GM20000 (cell line): Measurements from ENCODE around the gene BEND4.

Experiments
- DNase-seq: peaks from one replicate; pipeline ENCODE4 v3.0.0; 2012; ENCODE audit warnings: low spot score
- TF ChIP-seq, protein P1 (sequence below): IDR thresholded peaks from 2 replicates; pipeline ENCODE4 v1.5.1; 2012; ENCODE audit warnings: mild to moderate bottlenecking, control low read depth; ENCODE audit errors: extremely low read depth, missing control alignments

BEND4 gene

DNA sequence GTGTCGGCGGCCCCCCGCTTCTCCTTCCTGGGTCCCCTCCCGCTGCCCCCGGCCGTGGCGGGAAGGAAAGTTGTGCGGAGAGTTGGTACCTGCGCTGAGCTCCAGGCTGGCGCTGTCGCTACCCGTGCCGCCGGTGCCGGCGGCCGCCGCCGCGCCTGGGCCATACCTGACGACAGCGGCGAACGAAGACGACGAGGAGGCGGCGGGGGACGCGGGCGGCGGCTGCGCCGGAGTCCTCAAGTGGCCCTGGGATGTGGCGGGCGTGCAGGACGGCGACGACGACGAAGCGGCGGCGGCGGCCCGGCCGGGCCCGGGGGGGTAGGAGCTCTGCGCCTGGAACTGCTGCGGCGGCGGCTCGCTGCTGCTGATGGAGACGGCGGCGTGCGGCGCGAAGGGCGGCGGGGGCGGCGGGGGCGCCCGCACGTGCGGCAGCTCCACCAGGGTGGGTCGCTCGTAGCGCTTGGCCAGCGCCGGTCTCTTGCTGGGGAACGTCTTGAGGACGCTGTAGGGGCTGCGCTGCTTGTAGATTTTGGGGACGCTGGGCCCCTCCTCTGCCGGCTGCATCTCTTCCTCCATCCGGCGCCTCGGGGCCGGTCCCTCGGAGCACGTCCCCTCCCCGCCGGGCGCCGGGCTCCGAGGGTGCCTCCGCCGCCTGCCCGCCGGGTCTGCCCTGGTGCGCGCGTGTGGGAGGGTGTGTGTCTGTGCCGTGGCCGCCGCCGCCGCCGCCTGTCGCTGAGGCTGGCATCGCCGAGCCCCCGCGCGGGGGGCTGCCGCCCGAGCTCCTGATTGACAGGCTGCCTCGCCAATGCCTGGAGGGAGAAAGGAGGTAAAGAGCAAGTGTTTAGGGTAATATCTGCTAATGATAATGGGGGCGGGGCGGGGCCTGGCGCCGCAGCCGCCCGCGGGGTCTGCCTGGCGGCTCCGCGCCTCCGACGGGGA lies 618 bp downstream of the BEND4 start:
- DNase-seq, result peak; percentile 96
- TF ChIP-seq, protein P1, sequence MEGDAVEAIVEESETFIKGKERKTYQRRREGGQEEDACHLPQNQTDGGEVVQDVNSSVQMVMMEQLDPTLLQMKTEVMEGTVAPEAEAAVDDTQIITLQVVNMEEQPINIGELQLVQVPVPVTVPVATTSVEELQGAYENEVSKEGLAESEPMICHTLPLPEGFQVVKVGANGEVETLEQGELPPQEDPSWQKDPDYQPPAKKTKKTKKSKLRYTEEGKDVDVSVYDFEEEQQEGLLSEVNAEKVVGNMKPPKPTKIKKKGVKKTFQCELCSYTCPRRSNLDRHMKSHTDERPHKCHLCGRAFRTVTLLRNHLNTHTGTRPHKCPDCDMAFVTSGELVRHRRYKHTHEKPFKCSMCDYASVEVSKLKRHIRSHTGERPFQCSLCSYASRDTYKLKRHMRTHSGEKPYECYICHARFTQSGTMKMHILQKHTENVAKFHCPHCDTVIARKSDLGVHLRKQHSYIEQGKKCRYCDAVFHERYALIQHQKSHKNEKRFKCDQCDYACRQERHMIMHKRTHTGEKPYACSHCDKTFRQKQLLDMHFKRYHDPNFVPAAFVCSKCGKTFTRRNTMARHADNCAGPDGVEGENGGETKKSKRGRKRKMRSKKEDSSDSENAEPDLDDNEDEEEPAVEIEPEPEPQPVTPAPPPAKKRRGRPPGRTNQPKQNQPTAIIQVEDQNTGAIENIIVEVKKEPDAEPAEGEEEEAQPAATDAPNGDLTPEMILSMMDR, result no peak

DNA sequence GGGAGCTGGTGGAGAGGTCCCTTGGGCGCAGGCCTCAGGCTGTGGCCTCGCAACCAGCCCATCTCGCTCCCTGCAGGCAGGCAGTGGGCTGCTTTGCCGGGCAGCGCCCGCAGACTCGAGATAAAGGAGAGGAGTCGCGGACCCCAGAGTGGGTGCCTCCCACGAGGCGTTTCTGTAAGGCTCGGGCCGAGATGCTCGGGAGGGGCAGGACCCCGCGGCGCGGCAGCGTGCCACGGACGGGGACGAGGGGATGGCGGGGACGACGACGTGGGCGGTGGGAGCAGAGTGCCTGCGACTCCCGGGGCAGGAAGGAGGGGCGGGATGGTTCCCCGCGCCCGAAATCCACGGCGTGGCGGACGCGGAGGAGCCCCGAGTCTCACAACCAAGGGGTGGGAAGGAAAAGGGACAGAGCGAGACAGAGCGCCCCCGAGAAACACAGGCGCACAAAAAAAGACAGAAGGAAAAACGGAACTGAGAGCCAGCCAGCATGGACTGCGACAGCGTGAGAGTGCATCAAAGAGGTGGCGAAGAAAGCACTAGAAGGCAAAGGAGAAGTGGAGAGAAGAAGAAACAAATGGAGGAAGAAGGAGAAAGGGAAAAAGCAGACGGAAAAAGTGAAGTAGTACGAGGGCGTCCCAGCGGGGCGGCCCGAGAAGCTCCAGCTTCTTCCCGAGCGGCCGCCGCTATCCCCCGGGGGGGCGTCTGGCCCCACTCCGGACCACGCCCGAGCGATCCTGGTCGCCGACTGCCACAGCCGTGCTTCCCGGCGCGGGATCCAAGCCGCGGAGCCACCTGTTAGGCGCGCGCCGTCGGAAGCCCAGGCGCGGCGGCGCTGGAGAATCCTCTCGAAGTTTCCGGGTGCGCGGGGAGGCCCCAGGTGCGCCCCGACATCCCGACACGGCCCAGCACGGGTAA lies 1.5 kb downstream of the BEND4 start:
- TF ChIP-seq, protein P1, result no peak
- peak; percentile 71 for DNase-seq

DNA sequence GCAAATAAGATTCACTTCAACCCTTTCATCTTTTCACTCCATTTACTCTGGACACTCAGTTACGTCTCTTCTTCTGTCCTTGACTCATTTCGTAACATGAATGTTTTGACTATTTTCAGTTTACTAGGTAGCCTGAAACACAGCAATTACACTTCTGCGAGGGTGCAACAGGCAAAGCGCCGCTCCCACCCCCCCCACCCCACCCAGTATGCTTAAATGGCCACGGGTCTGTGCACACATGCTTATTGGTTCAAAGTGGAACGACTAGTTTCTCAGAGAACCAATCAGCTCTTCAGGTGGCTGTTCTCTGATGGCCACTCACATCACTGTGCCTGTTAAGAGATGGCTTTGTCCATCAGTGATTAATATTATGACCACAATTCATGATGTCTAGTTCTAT lies 3.5 kb downstream of the BEND4 start:
- TF ChIP-seq, protein P1, result no peak
- peak; percentile 60 for DNase-seq

DNA sequence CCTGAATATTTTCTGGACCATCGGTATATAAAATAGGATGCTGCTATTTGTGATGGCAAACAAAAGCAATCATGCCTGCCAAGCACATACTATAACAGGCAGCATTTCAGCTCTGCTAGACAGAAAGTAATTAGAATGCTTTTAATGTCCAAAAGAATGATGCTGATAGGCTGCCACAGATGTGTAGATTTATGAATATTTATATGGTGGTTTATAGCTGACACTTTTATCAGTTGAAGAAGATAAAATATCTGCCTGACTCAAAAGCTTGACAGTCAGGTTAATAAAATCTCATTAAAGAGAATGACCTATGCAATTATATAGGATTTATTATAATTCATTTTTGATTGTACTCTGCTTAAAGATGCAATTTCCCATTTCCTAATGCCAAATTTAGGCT lies 4.0 kb downstream of the BEND4 start:
- TF ChIP-seq, protein P1, result no peak
- no peak for DNase-seq

DNA sequence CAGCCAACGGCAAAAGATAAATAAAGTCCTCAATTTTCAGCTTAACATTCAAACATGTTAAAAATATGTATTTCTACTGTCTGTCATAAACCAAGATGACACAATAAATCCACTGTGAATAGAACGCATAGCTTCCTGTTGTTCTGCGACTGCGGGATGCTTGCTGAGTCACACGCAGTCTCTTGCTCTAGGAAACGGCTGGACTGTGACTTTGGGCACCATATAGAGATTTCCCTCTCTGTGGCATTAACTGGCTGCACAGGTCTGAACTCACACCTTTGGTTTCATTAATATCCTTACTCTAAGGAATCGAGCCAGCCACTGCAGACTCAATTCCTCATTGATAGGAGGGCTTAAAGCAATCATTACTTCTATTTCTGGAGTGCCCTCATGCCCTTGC lies 8.4 kb downstream of the BEND4 start:
- TF ChIP-seq, protein P1, result no peak
- DNase-seq, result no peak

DNA sequence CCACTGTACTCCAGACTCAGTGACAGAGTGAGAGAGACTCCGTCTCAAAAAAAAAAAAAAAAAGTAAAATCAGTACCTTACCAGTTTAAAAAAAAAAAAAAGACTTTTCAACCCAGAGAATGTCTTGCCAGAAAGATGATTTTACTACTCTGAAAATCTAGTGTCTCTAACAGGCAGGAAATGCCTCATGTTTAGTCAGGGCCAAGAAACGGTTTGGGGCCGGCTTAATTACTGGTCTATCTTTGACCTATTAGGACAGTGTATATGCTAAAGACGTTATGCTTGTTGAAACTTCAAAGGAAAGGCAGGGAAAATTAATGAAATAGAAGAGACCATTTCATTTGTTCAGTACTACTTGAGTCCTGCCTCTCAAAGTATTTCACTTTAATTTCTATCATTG lies 9.9 kb downstream of the BEND4 start:
- TF ChIP-seq, protein P1, result no peak
- no peak for DNase-seq

DNA sequence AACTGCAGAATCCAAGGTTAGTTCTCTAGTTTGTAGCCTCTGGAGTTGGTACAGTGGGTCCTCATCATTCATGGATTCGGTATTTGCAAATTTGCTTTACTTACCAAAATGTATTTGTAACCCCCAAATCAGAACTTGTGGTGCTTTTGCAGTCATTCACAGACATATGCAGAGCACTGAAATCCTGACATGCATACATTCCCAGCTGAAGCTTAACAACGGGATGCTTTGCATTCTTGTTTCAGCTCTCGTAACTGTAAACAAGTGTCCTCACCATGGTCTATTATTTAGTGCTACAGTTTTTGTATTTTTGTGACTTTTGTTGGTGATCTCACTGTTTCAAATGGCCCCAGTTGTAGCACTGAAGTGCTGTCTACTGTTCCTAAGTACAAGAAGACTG lies 16.1 kb downstream of the BEND4 start:
- no peak for DNase-seq
- TF ChIP-seq, protein P1, result no peak
